NB4 (cell line): ENCODE results near the gene TIFAB.

ENCODE experiments used
- MYC ChIP-seq: IDR thresholded peaks from 2 replicates; pipeline ENCODE4 v1.6.1; 2011; ENCODE audit warnings: low read depth, low read length
- POLR2A ChIP-seq: IDR thresholded peaks from 2 replicates; pipeline ENCODE4 v1.6.1; 2011; ENCODE audit warnings: mild to moderate bottlenecking; ENCODE audit not compliant: insufficient read length; ENCODE audit errors: extremely low read depth

GRCh38 chr5:135441919-135442318 is 10.2 kb downstream of the TIFAB start:
- TF ChIP-seq POLR2A = no peak
- no peak for TF ChIP-seq MYC
